Sigmoid colon (tissue), 4 donors: Measurements from ENCODE around the gene MAP1S.

ENCODE experiments used
- CTCF ChIP-seq, 4 experiments: fragments of 450-650 bp in 3 of 4; fragments of 200-600 bp in 1 of 4; IDR thresholded peaks; one replicate each; pipeline ENCODE4 v1.5.1; 2016 to 2019; ENCODE audit warnings: antibody characterized with exemption in 4 of 4, mild to moderate bottlenecking in 3 of 4, moderate library complexity in 2 of 4
- EP300 ChIP-seq, 4 donors: sonication (generic); formaldehyde crosslinking; IDR thresholded peaks; one replicate each; pipeline ENCODE4 v1.6.1; 2017; ENCODE audit warnings: antibody characterized with exemption in 4 of 4
- POLR2A ChIP-seq, 2 donors: fragments of 450-650 bp; IDR thresholded peaks; one replicate each; pipeline ENCODE4 v1.6.1; 2016; ENCODE audit warnings: antibody characterized with exemption in 2 of 2, mild to moderate bottlenecking in 2 of 2, moderate library complexity in 2 of 2
- POLR2AphosphoS5 ChIP-seq, 4 donors: sonication (generic); formaldehyde crosslinking; IDR thresholded peaks; one replicate each; pipeline ENCODE4 v1.6.1; 2017; ENCODE audit warnings: antibody characterized with exemption in 4 of 4

GRCh38 chr19:17685451-17686022 is 33.7 kb upstream of the MAP1S start:
- TF ChIP-seq CTCF (IDR thresholded peaks at IDR 0.05) (no peak), POLR2A (IDR thresholded peaks at IDR 0.05) (no peak), POLR2AphosphoS5 (IDR thresholded peaks at IDR 0.05) (no peak), EP300 (IDR thresholded peaks at IDR 0.05) (no peak)
